NCI-H2196 (cell line): ENCODE data around the gene SLC16A8.

ENCODE experiments used
- DNase-seq: peaks from one replicate; lab custom pipeline; 2025; ENCODE audit not compliant: unreplicated experiment; lab: John Stamatoyannopoulos, UW

The SLC16A8 gene

GRCh38 chr22:38032681-38033521 is 51.1 kb downstream of the SLC16A8 start:
- no peak for DNase-seq

- DNase-seq = no peak
Measured at GRCh38 chr22:38031491-38031890, 52.5 kb downstream of the SLC16A8 start.

- DNase-seq = no peak
Measured at GRCh38 chr22:38030311-38031133, 53.5 kb downstream of the SLC16A8 start.

- DNase-seq = no peak
Measured at GRCh38 chr22:38029901-38030300, 54.1 kb downstream of the SLC16A8 start.

GRCh38 chr22:38029370-38029769 is 54.6 kb downstream of the SLC16A8 start:
- DNase-seq = no peak

- DNase-seq = no peak
Measured at GRCh38 chr22:38028344-38029130, 55.4 kb downstream of the SLC16A8 start.
